ENCODE measurements around the gene COMMD1.
A peak's percentile ranks its signal among the peaks of the same experiment; 100 is the strongest.
"Not testable (repeated sequence)": the region's sequence is repeated elsewhere in the genome, so short reads cannot be mapped to it uniquely, and the experiment has no call there.

Gene COMMD1

DNA sequence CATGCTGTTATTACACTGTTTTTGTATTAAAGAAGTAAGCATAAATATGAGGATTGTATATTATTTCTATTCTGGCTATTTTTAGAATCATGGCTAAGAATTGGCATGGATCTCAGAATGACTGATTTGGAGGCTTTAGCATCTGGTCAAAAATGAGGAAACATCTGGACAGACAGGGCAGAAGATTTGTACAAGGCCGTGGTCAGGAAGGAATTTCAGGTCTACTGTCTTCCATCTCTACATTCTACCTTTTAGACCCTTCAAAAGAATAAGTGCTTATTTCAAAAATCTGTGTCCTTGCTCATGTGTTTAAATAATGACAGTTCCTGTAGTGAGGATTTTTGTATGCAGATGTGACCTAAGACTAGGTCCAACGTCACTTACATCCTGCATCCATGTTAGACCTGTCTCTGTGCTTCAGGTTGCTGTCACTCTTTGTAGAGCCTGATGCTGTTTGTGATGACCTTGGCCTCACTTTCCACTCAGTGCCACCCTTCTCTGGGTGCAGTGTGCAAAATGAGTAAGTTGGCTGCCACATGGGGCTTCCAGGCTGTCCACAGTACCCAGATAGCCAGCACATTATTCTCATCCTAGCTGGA, 235.8 kb downstream of the COMMD1 start:
- DNase-seq (ENCODE audit: low read depth) = no peak

DNA sequence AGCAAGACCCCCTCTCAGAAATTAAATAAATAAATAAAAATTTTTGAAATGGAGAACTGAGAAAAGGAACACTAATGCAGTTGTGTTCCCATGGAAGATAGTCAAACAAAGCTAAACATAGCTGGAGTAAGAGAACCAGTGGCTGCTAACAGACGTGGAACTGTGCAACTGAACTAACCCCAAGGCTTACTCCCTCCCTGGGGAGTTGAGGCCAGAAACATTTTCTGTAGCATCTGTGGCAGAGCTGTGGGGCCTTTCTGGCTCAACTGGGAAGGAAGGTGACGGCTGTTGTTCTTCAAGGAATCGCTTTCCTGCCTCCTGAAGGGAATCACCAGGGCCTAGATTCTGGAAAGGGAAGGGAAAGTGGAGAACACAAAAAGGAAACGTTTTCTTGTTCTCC, 236.6 kb downstream of the COMMD1 start:
- no peak for DNase-seq (ENCODE audit: low read depth)

DNA sequence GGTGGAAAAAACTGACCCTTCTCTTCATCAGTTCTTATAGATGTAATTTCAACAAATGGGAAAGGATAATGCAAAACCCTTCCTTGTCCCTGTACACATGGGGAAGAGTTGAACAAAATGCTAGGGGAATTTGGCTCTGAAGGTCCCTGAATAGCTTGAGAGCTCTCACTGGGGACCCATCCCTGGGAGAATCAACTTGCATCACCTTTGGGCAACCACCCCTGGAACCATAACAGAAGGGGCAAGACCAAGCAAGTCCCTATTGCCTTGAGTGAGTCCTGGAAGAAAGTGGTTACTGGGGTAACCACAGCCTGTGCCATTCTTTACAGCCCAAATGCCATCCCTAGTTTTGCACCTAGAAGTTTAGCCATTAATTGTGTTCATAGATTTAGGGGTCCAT, 238.2 kb downstream of the COMMD1 start:
- DNase-seq (ENCODE audit: low read depth) = no peak

DNA sequence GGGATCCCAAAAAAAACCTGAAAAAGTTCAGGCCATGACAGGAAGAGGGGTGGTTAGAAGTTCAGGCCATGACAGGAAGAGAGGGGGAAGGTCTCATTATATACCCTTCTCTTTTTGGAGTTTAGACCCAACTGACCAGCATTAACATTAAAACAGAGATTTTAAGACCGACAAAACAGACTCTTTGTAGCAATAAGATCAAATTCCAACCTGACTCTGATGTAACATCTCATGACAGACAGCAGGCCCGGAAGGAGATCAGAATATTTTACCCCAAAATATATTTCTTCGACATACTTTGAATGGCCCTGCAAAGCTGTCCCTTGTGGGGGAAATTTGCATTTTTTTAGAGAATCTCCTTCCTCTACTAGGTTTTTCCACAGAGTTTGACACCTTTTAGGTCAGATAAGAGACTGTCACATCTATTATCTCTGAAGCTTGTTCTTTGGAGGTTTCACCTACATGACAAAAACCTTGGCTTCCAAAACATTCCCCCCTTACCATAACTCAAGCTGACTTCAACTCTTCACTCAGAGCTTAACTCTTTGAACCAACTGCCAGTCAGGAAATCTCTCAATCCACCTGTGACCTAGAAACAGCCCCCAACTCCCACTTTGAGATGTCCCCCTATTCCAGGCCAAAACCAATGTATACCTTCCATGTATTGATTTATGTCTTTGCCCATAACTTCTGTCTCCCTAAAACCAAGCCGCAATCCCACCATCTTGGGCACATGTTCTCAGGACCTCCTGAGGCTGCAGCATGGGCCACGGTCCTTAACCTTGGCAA, 239.4 kb downstream of the COMMD1 start:
- DNase-seq (ENCODE audit: low read depth) = no peak

DNA sequence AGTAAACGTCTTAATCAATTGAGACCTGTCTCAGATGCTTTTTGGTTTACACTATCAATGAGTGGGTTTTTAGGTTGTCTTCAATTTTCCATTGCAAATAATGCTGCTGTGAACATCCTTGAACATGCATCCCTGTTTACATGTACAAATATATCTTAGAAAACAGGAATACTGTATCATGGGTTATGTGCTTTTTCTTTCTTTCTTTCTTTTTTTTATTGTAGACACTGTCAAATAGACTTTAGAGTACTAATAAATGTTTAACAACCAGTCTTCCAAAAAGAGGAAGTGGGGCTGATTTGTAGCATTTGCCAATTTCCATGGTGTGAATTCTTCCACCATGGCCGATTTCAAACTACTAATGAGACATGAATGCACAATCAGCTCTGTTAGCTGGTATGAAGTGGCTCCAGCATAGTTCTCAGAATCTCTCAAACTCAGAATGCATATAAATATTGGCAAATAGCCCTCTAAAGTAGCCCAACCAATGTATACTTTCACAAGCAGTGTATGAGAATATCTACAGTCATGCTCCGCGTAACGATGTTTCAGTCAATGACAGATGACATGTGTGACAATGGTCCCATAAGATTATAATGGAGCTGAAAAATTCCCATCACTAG, 240.1 kb downstream of the COMMD1 start:
- DNase-seq (ENCODE audit: low read depth) = no peak

DNA sequence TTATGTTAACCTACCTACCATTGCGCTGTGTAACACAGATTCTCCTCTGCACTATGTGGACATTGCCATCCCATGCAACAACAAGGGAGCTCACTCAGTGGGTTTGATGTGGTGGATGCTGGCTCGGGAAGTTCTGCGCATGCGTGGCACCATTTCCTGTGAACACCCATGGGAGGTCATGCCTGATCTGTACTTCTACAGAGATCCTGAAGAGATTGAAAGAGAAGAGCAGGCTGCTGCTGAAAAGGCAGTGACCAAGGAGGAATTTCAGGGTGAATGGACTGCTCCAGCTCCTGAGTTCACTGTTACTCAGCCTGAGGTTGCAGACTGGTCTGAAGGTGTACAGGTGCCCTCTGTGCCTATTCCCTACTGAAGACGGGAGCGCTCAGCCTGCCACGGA, 241.3 kb downstream of the COMMD1 start:
- peak; percentile 7 for DNase-seq (ENCODE audit: low read depth)

DNA sequence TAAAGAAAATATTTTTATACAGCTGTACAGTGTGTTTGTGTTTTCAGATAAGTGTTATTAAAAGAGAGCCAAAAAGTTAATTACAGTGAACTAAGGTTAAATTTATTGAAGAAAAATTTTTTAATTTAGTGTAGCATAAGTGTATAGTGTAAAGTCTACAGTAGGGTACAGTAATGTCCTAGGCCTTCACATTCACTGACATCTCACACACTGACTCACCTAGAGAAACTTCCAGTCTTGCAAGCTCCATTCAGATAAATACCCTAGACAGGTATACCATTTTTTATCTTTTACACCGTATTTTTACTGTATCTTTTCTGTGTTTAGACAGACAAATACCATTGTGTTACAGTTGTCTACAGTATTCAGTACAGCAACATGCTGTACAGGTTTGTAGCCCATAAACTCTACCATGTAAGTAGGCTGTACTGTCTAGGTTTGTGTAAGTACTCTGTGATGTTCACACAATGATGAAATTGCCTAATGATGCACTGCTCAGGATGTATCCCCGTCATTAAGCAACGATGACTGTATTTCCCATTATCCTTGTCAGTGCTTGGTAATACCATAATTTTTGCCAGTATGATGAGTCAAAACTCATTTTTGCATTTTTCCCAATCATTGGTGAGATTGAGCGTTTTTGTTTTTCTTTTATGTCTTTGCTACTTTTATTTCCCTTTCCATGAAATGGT, 242.3 kb downstream of the COMMD1 start:
- no peak for DNase-seq (ENCODE audit: low read depth)

DNA sequence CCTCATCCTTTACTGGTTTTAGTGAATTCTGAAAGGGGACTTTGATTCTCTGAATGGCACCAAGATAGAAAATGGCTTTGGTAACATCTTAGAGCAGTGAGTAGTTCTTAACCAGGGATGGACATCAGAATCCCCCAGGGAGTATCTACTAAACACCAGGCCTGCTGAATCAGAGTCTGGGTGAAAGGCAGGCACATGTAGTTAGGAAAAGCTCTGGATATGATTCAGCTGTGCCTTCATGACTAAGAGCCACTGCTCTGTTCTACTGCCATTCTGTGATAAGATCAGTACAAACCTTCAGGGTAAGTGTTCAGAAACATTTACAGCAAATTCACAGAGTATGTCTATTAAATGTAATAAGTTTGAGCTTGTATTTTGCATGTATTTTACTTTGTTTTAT, 244.2 kb downstream of the COMMD1 start:
- no peak for DNase-seq (ENCODE audit: low read depth)

DNA sequence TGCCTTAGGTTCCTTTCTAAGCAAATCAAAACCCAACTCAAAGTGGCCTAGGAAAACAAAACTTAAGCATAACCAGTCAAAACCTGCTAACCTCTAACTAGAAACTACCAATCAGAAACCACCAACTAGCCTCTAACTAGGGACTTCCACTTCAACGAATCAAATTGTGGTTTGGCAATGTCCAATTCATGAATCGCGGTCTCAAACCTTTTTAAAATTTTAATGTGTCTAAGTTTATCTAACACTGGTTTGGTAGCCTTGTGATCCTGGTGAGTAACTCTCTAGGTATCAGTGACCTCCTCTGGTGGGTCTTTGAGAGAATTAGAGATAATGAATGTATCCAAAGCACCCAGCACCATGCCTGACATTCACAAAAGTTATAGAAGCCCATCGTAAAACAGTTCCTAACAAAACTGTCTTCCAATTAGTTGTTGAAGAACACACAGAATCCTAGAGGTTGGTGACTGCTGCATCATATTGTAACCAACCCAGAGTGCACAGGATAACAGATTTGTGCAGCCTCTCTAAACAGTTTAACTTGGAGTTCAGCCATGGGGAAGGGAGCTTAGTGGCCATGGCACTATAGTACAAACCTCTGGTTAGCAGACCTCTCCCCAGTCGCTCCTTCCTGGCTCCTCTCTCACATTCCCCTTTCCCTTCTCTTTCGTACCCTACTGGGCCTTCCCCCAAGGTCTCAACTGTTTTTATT, 245.3 kb downstream of the COMMD1 start:
- DNase-seq (ENCODE audit: low read depth) = no peak

DNA sequence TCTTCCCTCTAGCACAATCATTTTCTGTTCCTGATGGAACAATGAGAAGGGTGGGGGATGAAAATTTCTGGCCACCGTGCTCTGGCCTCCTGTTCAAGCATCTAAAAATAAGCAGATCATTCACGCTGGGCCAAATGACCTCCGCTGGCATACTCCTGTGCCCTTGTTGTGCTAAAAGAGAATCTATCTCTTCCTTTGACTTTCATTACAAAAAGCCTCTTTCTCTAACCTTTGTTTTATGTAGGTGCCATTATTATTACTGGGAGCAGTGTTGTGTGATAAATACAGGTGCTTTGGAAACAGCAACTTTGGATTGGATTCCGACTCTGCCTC, 245.8 kb downstream of the COMMD1 start:
- DNase-seq (ENCODE audit: low read depth) = no peak

DNA sequence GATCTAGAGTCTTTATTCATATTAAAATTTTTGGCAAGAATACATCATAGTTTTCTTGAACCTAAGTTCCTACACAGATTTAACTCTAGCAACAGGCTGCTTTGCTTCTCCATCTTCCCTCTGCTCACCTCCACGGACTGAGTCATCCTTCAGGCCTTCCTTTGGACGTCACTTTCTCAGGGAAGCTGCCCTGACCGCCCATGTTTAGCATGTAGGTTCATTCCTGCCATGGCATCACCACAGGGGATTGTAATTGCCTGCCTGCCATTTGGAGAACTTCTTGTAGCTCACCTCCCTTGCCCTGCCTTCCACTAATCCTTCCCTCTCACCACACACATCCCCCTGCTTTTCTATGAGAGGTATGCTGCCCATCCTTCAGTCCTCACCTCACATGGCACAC, 246.5 kb downstream of the COMMD1 start:
- DNase-seq (ENCODE audit: low read depth) = no peak

DNA sequence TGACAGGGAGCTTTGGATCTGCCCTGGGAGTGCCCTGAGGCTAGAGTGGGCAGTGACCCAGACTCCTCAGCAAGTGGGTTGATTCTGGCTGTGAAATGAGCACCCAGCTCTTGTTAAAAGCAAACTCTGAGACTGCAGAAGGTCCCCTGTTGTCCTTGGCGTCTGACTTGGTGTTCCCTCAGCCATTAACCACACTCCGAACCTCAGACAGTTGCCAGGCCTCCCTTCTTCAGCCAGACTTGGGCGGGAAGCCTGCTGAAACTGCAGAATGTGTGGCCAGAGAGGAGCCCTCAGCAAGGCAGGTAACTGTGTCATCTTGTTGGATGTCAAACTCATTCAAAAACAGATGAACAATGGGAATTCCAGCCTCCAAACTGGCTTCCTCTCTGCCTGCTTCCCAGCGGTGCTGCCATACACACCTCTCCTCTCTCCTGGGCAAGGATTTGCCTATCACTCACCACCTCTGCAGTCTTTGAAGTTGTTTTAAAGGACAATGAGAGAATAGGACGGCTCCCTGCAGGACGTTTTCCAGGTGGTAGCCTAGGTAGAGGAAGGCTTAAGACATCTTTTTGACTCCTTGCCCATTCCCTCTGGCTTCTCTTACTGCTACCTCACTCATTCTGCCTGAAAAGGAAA, 251.5 kb downstream of the COMMD1 start:
- DNase-seq (ENCODE audit: low read depth) = no peak

DNA sequence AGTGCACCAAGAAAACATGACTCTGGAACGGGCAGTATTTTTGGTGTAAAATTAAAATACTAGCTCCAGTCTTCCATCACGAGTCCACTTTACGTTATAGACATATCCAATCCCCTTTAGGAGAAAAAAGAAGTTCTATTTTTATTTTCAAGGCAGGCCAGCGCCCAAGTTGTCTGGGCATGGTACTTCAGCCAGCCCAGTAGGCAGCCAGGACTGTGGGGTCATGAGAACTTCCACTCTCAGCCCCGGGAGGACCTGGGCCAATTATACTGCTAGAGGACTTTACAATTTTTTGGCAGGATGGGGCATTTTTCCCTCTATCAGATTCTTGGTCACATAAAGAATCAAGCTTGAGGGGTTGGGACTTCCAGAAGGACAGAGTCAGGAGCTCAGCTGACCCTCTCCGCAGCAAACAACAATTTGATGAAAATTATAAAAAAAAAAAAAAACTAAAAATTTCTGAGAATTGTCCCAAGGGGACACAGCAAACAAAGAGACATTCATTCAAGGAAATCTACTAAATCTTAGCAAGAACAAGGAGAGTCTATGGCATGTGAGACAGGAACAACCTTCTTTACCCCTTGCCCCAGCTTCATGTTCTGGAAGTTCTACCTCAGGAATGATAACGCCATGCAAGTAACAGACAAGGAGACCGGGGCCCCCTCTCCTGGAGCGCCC, 253.1 kb downstream of the COMMD1 start:
- DNase-seq (ENCODE audit: low read depth) = no peak

DNA sequence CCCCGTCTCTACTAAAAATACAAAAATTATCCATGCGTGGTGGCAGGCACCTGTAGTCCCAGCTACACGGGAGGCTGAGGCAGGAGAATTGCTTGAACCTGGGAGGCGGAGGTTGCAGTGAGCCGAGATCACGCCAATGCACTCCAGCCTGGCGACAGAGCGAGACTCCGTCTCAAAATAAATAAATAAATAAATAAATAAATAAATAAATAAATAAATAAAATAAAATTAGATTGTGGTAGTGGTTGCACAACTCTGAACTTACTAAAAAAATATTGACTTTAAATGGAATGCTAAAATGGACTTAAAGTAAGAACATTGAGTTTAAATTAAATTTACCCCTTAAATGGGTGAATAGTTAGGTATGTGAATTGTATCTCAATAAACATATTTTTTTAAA, 255.2 kb downstream of the COMMD1 start:
- DNase-seq (ENCODE audit: low read depth) = not testable (repeated sequence)

DNA sequence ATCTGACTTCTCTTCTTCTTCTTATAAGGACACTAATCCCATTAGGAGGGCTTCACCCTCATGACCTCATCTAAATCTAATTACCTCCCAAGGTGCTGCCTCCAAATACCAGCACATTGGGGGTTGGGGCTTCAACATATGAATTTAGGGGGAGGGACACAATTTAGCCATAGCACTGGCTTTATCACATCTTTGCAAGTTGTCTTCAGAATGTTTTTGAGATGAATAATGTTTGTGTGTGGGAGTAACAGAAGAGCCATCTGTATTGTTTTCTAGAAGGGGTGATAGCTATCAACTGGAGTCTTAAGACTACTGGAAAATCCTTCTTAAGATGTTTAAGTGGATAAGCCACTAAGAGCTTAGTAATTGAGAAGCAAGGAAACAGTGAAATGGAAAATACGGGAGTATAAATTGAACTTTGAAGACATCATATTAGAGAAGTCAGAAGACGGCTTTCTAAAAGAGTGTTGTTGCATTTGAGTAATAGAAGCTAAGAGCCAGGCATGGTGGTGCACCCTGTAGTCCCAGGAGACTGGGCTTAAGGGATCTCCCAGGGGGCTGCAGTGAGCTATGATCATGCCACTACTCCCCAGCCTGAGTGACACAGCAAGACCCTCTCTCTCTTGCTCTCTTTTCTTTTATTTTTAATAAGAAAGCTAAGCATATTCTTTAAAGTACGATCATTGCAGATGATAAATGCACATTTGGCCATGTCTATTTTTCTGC, 257.8 kb downstream of the COMMD1 start:
- DNase-seq (ENCODE audit: low read depth) = no peak

DNA sequence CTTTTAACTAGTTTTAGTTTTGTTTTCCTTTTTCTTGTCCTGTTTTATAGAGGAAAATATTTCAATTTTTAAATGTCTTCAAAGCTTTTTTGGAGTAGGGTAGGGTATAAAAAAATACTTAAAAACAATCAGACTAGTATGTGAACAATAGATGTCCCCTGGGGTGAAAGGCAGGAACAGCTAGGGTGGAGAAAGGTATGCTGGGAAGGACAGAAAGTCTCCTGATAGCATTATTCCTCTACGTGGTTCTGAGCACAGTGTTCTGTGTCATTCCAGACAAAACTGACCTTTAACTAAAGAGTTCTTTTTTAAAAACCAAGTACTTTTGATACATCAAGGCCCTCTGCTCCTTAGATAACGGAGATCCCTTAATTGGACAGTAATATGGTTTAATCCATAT, 258.4 kb downstream of the COMMD1 start:
- DNase-seq (ENCODE audit: low read depth) = no peak

DNA sequence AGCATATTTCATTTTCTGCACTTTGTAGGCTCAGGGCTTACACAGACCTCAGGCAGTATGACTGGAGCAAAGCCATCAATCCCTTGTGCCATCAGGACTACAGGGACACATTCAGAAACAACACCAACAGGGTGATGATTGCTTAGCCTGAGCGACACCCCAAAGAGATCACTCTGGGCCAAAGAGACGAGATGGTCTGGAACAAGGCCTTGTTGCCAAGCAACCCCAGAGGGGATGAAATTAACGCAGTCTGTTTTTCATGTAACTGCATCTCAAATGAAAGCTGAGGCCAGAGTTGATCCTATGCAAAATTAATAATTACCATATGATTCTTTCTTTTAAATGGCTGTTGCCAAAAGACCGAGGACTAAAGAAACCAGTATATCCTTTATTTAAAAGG, 270.3 kb downstream of the COMMD1 start:
- DNase-seq (ENCODE audit: low read depth) = no peak

DNA sequence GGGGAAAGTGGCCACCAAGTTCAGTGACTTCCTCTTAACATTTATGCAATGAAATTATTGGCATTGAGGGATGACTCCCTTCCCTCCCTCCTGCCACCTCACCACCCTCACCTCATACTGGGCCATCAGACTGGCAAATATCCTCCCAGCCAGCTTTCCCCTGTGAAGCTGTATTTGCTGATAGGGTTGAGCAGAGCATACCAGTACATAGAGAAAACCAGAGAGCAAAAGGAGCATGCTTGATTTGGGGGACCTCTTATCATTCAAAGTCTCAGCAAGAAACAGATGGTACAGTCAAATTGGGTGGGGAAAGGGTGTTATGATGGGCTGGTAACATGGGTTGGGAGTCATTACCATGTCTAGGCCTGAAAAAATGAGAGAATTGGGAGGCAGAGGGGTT, 271.3 kb downstream of the COMMD1 start:
- no peak for DNase-seq (ENCODE audit: low read depth)

DNA sequence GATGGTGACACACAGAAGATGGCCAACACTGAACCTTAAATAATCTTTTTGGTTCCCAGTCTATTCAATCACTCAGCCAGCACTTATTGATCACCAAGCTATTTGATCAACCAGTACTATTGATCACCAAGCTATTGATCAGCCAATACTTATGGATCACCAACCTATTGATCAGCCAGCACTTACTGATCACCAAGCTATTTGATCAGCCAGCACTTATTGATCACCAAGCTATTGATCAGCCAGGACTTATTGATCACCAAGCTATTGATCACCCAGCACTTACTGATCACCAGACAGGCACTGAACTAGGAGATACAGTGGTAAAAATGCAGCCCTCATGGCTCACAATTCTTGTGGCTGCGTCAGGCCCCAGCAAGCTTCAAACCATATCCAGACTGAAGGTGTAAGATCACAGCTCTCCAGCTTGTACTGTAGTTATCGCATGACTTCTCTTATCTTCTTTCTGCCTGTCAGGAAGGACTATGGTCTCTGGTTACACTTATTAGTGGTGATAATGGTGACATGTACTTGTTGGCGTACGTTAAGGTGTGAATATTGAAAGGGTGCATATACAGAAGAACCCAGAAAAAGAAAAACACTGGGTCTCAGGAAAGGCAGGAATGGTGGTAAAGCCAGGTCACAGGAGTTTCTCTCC, 272.0 kb downstream of the COMMD1 start:
- DNase-seq (ENCODE audit: low read depth) = no peak

DNA sequence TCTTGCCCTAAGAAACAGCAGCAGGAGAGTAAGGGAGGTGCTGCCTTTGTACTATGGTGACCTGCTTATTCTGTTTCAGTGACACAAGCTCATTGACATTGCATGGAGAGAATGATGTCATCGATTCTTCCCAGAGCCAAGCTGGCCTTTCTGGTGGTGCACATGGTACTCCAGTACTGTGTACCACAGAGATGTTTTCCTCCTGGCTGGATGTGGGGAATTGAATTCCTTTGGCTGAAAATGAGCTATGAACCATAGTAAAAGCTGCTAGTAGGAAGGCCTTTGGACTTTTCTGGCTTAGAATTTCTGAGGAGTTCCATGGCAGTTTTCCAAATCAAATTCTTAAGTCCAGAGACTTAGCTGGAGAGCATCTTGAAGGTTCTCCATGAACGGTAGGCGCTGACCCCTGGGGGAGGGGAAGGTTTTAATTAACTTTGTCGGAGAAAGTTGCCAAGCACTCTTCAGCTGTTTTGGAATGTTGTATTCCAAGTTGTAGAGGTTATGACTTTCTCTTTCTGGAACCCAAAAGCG, 273.3 kb downstream of the COMMD1 start:
- no peak for DNase-seq (ENCODE audit: low read depth)

Data from activated T-cell treated with anti-CD3 and anti-CD28 coated beads for 1 hour (primary cell).